Endothelial cell of umbilical vein (primary cell): ENCODE data around the gene BACE1-AS. TPM values are rescaled to one million over a fixed set of nuclear protein-coding genes. Genes with fewer than 3 reads are reported as not detected.

Experiments
- BruUV-seq: library from RNA; stranded (reverse); fragments of 400-500 nt; replicated peaks from 2 replicates; lab custom pipeline; 2021; lab: Mats Ljungman, UMichigan
- CTCF ChIA-PET: fragments of 300-600, 350-600 bp; sonication (Branson Sonifier 250); formaldehyde crosslinking; loops from one replicate; lab custom pipeline; 2021; ENCODE audit warnings: antibody characterized with exemption, inconsistent platforms; lab: Charles Lee
- POLR2A ChIA-PET: fragments of 300-600, 350-600 bp; sonication (Branson Sonifier 250); formaldehyde crosslinking; loops from one replicate; lab custom pipeline; 2021; ENCODE audit warnings: antibody characterized with exemption, inconsistent platforms; lab: Charles Lee
- DNase-seq: peaks from one replicate; pipeline ENCODE4 v3.0.0-alpha.2; 2011; ENCODE audit warnings: low read depth, low spot score
- FAIRE-seq: peaks from 2 replicates; lab custom pipeline; 2011; peaks lifted over from hg19 to GRCh38; lab: Jason Lieb, UNC
- H2AFZ ChIP-seq: 2 replicates; pipeline ENCODE4 v1.6.0; 2012; ENCODE audit warnings: low read depth, low read length, control low read depth, inconsistent platforms
- H3K27ac ChIP-seq: 2 replicates; pipeline ENCODE4 v1.5.1; 2011; ENCODE audit warnings: low read depth, mild to moderate bottlenecking, control low read depth, low read length, moderate library complexity; ENCODE audit not compliant: insufficient read depth
- H3K27me3 ChIP-seq, 2 experiments: 2 replicates each; pipeline versions ENCODE4 v1.6.0 to v1.6.1; 2011; ENCODE audit warnings: low read length in 2 of 2, mixed read lengths in 1 of 2; ENCODE audit not compliant: control insufficient read depth in 2 of 2, insufficient read depth in 2 of 2
- H3K36me3 ChIP-seq, 2 experiments: 2 replicates in 1 of 2; 3 replicates in 1 of 2; pipeline ENCODE4 v1.5.1; 2011; ENCODE audit warnings: low read length in 2 of 2, mild to moderate bottlenecking in 1 of 2, moderate library complexity in 1 of 2; ENCODE audit not compliant: control insufficient read depth in 2 of 2, insufficient read depth in 2 of 2; ENCODE audit errors: extremely low read depth in 1 of 2
- H3K4me1 ChIP-seq: 3 replicates; pipeline ENCODE4 v1.5.1; 2011; ENCODE audit warnings: mild to moderate bottlenecking, low read length; ENCODE audit not compliant: control insufficient read depth, insufficient read depth; ENCODE audit errors: extremely low read depth
- H3K4me2 ChIP-seq: 2 replicates; pipeline ENCODE4 v1.6.1; 2011; ENCODE audit warnings: low read length, control low read depth, mixed read lengths; ENCODE audit not compliant: insufficient read depth
- H3K4me3 ChIP-seq, 3 experiments: fragments of 200-600 bp in 1 of 3; sonication (generic), shearing (Covaris generic) in 1 of 3; replicated peaks in 1 of 3; 2 replicates each; pipeline ENCODE4 v1.5.1; 2011 to 2016; ENCODE audit warnings: control low read depth in 3 of 3, low read length in 3 of 3, mild to moderate bottlenecking in 2 of 3, inconsistent platforms in 1 of 3, low read depth in 1 of 3, moderate library complexity in 1 of 3; ENCODE audit not compliant: insufficient read depth in 1 of 3
- H3K79me2 ChIP-seq: 2 replicates; pipeline ENCODE4 v1.6.0; 2012; ENCODE audit warnings: low read length, inconsistent platforms; ENCODE audit not compliant: control insufficient read depth, insufficient read depth
- H3K9ac ChIP-seq: replicated peaks from 2 replicates; pipeline ENCODE3; 2011; ENCODE audit warnings: low read length, control low read depth; ENCODE audit not compliant: insufficient read depth; ENCODE audit errors: extremely low read depth
- H3K9me1 ChIP-seq: replicated peaks from 3 replicates; pipeline ENCODE4 v1.6.0; 2011; ENCODE audit warnings: mild to moderate bottlenecking, low read length; ENCODE audit not compliant: control insufficient read depth, insufficient read depth; ENCODE audit errors: extremely low read depth
- H3K9me3 ChIP-seq: replicated peaks from 2 replicates; pipeline ENCODE4 v1.5.1; 2012; ENCODE audit warnings: low read length, inconsistent platforms; ENCODE audit not compliant: control insufficient read depth, insufficient read depth
- H4K20me1 ChIP-seq: replicated peaks from 2 replicates; pipeline ENCODE3; 2011; ENCODE audit warnings: mild to moderate bottlenecking, low read length; ENCODE audit not compliant: control insufficient read depth, insufficient read depth; ENCODE audit errors: extremely low read depth
- EZH2 ChIP-seq: IDR thresholded peaks from 2 replicates; pipeline ENCODE4 v1.6.1; 2012; ENCODE audit warnings: borderline replicate concordance, low read depth, mild to moderate bottlenecking, moderate library complexity, low read length, inconsistent platforms; ENCODE audit not compliant: severe bottlenecking
- FOS ChIP-seq: IDR thresholded peaks from 2 replicates; pipeline ENCODE4 v1.6.1; 2011; ENCODE audit warnings: mild to moderate bottlenecking, low read length, moderate library complexity, borderline replicate concordance; ENCODE audit not compliant: insufficient read depth
- GATA2 ChIP-seq: IDR thresholded peaks from 2 replicates; pipeline ENCODE4 v1.7.0; 2011; ENCODE audit warnings: low read depth, mild to moderate bottlenecking, moderate library complexity, mixed read lengths, low read length; ENCODE audit not compliant: insufficient read length, insufficient read depth
- JUN ChIP-seq: IDR thresholded peaks from 2 replicates; pipeline ENCODE4 v1.6.1; 2011; ENCODE audit warnings: borderline replicate concordance, low read depth; ENCODE audit not compliant: insufficient read length, insufficient read depth
- MYC ChIP-seq: IDR thresholded peaks from one replicate; pipeline ENCODE4 v1.6.1; 2011; ENCODE audit warnings: mild to moderate bottlenecking, low read depth, low read length
- POLR2A ChIP-seq: IDR thresholded peaks from 2 replicates; pipeline ENCODE4 v1.6.1; 2012; ENCODE audit warnings: low read depth, mild to moderate bottlenecking, control low read depth, low read length
- POLR2AphosphoS5 ChIP-seq: IDR thresholded peaks from 2 replicates; pipeline ENCODE4 v1.6.1; 2012; ENCODE audit warnings: low read depth, mild to moderate bottlenecking, control low read depth, low read length, moderate library complexity; ENCODE audit not compliant: insufficient read depth
- dilution Hi-C: fragments of 300-500 bp; cut with MboI; formaldehyde crosslinking; loops from one replicate; pipeline ENCODE4 v1.15.0; 2019; ENCODE audit warnings: low sequenced_read_pairs; ENCODE audit not compliant: extremely low pct_ligation_motif_present
- intact Hi-C: fragments of 100-400 bp; cut with micrococcal nuclease; formaldehyde crosslinking; loops from one replicate; pipeline ENCODE4 v1.10.0; 2022
- polyA plus RNA-seq, 4 experiments: library from polyadenylated mRNA; depleted of rRNA in 3 of 4; stranded (reverse) in 3 of 4; unstranded in 1 of 4; fragments of >200 nt; gene quantifications; 2 replicates each; pipeline versions ENCODE4 v1.2.1 to v1.2.3, GENCODE V29; 2011 to 2012; ENCODE audit warnings: missing spikeins in 1 of 4
- total RNA-seq: library from RNA; stranded (reverse); gene quantifications from 2 replicates; pipeline ENCODE4 v1.2.3, GENCODE V29; 2021
- TF ChIP-seq, protein P1 (sequence below): IDR thresholded peaks from 2 replicates; pipeline ENCODE4 v1.6.1; 2011; ENCODE audit not compliant: insufficient read depth, insufficient read length
- TF ChIP-seq, protein P2 (sequence below), 2 donors: IDR thresholded peaks; 1 replicate in 1 of 2; 2 replicates in 1 of 2; pipeline ENCODE4 v1.5.1; 2011; ENCODE audit warnings: low read length in 2 of 2, mild to moderate bottlenecking in 2 of 2, moderate library complexity in 2 of 2, control low read depth in 1 of 2, inconsistent platforms in 1 of 2, low read depth in 1 of 2; ENCODE audit not compliant: insufficient read depth in 1 of 2; ENCODE audit errors: extremely low read depth in 1 of 2

The BACE1-AS gene
- total and polyA plus RNA-seq, 2 donors (not counting 3 experiments of a cell fraction or from before 2014, with no cell fraction given): 7.6 to 8.1 TPM

DNA sequence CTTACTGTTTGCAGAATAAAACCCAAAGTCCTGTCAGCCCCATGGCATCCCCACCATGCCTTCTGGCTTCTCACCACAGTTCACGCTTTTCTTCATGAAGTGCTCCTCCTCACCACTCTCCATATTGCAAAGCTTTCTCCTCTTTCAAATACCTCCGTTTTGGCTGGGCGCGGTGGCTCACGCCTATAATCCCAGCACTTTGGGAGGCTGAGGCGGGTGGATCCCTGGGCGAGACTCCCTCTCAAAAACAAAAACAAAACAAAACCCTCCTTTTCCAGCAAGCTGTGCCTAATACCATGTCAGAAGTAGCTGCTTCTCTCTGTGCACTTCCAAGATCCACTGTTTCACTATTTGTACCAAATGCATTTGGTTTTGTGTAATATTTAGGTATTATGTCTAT is 18.2 kb downstream of the BACE1-AS start:
- intact Hi-C loops: no loop called here
- no peak overlapping the region for H3K4me3 ChIP-seq
- H3K9me1 ChIP-seq: no peaks in the 10 kb centered on the region
- CTCF ChIA-PET: interaction anchor here (1.1 kb wide), 1 partner anchor 13 kb away, joined by 3 read pairs; no protein-coding TSS in a partner anchor
- no peaks in the 10 kb centered on the region for H3K4me1 ChIP-seq
- dilution Hi-C loops: no loop called here
- H2AFZ ChIP-seq: no peak overlapping the region
- H3K27ac ChIP-seq: no peak overlapping the region
- peaks cover 0 to 2% of the 10 kb centered on the region in 2 experiments for H3K36me3 ChIP-seq
- FAIRE-seq: no peak
- TF ChIP-seq MYC (no peak), POLR2A (no peak), EZH2 (no peak), JUN (no peak), FOS (no peak), GATA2 (no peak), POLR2AphosphoS5 (no peak)
- TF ChIP-seq, protein P1, sequence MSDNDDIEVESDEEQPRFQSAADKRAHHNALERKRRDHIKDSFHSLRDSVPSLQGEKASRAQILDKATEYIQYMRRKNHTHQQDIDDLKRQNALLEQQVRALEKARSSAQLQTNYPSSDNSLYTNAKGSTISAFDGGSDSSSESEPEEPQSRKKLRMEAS: no peak
- TF ChIP-seq, protein P2, sequence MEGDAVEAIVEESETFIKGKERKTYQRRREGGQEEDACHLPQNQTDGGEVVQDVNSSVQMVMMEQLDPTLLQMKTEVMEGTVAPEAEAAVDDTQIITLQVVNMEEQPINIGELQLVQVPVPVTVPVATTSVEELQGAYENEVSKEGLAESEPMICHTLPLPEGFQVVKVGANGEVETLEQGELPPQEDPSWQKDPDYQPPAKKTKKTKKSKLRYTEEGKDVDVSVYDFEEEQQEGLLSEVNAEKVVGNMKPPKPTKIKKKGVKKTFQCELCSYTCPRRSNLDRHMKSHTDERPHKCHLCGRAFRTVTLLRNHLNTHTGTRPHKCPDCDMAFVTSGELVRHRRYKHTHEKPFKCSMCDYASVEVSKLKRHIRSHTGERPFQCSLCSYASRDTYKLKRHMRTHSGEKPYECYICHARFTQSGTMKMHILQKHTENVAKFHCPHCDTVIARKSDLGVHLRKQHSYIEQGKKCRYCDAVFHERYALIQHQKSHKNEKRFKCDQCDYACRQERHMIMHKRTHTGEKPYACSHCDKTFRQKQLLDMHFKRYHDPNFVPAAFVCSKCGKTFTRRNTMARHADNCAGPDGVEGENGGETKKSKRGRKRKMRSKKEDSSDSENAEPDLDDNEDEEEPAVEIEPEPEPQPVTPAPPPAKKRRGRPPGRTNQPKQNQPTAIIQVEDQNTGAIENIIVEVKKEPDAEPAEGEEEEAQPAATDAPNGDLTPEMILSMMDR (IDR thresholded peaks at IDR 0.05; ENCODE audit: extremely low read depth in 1 of 2, insufficient read depth in 1 of 2, low read depth in 1 of 2, low read length in 2 of 2): no peak
- H3K27me3 ChIP-seq: no peaks in the 10 kb centered on the region
- POLR2A ChIA-PET: no interaction called here
- DNase-seq: no peak
- H3K9ac ChIP-seq: no peak overlapping the region
- H4K20me1 ChIP-seq: no peaks in the 10 kb centered on the region
- H3K79me2 ChIP-seq: peaks cover under 1% of the 10 kb centered on the region
- no TSS peak for BruUV-seq
- no peaks in the 10 kb centered on the region for H3K9me3 ChIP-seq
- no peak overlapping the region for H3K4me2 ChIP-seq
